H1 (cell line): ENCODE measurements around the gene FXR1. TPM values are rescaled to one million over a fixed set of nuclear protein-coding genes. Genes with fewer than 3 reads are reported as not detected.
A peak's percentile ranks its signal among the peaks of the same experiment; 100 is the strongest.

Experiments
- ASH2L ChIP-seq: fragments of 200-600, 300-600 bp; sonication (generic); IDR thresholded peaks from one replicate; pipeline ENCODE4 v1.7.1; 2017; ENCODE audit warnings: low read length
- CHD1 ChIP-seq: IDR thresholded peaks from 2 replicates; pipeline ENCODE4 v1.6.1; 2012; ENCODE audit warnings: low read depth, low read length, improper control_type of control experiment
- EZH2 ChIP-seq: fragments of 200-600 bp; sonication (generic); IDR thresholded peaks from 2 replicates; pipeline ENCODE4 v1.7.1; 2012; ENCODE audit warnings: low read depth, mild to moderate bottlenecking, moderate library complexity, low read length, inconsistent platforms; ENCODE audit not compliant: severe bottlenecking
- GABPA ChIP-seq: IDR thresholded peaks from 2 replicates; pipeline ENCODE4 v1.6.1; 2011; ENCODE audit warnings: mild to moderate bottlenecking, low read length, moderate library complexity, borderline replicate concordance; ENCODE audit not compliant: insufficient read depth
- NANOG ChIP-seq: IDR thresholded peaks from 2 replicates; pipeline ENCODE4 v1.6.1; 2011; ENCODE audit warnings: low read length, low read depth, mild to moderate bottlenecking, inconsistent platforms; ENCODE audit not compliant: insufficient read depth, poor library complexity, severe bottlenecking
- POLR2A ChIP-seq, 2 experiments: IDR thresholded peaks; 1 replicate in 1 of 2; 2 replicates in 1 of 2; pipeline ENCODE4 v1.6.1; 2011; ENCODE audit warnings: low read depth in 2 of 2, low read length in 2 of 2, mild to moderate bottlenecking in 2 of 2; ENCODE audit errors: control extremely low read depth in 1 of 2
- polyA plus RNA-seq, 7 experiments: library from polyadenylated mRNA; depleted of rRNA in 3 of 7; stranded (reverse) in 5 of 7; unstranded in 2 of 7; fragments of >200 nt in 5 of 7; fragments of 200-250 nt in 2 of 7; gene quantifications; 1 replicate in 5 of 7; 2 replicates in 1 of 7; 4 replicates in 1 of 7; pipeline versions ENCODE4 v1.2.1 to v1.2.3, GENCODE V29; 2011 to 2013; ENCODE audit warnings: missing spikeins in 2 of 7, mixed read lengths in 2 of 7
- total RNA-seq: library from RNA; stranded (reverse); fragmentation: NEBNext Ultra II Directional; extraction: Animal tissue kit (Norgen Biotek cat#: 25700); gene quantifications from 2 replicates; pipeline ENCODE4 v1.2.1, GENCODE V29; 2021
- TF ChIP-seq, protein P1 (sequence below), 3 experiments: IDR thresholded peaks; 1 replicate in 2 of 3; 2 replicates in 1 of 3; pipeline versions ENCODE4 v1.5.1 to v1.6.1; 2011; ENCODE audit warnings: low read length in 3 of 3, mild to moderate bottlenecking in 3 of 3, inconsistent platforms in 2 of 3, low read depth in 1 of 3, moderate library complexity in 1 of 3; ENCODE audit not compliant: insufficient read depth in 1 of 3; ENCODE audit errors: control extremely low read depth in 1 of 3
- TF ChIP-seq, protein P2 (sequence below): IDR thresholded peaks from 2 replicates; pipeline ENCODE4 v1.6.1; 2012; ENCODE audit warnings: inconsistent platforms

Gene FXR1
- total and polyA plus RNA-seq, 2 of the 8 experiments (the other 6 are each of a cell fraction or from before 2014, with no cell fraction given) = 108 to 283 TPM

GRCh38 chr3:180870008-180870699 is 42.3 kb upstream of the FXR1 start (continued):
- TF ChIP-seq GABPA (0 out of 2 replicates have a peak, but pooled peaks have one; percentile 39), POLR2A (IDR thresholded peaks at IDR 0.05; ENCODE audit: control extremely low read depth in 1 of 2, low read depth in 2 of 2, low read length in 2 of 2) (peak in 1 of 2 experiments; percentile 52; a peak in 1 of 3 replicates), ASH2L (peak; percentile 52), NANOG (no peak), CHD1 (no peak), EZH2 (no peak)
- TF ChIP-seq, protein P1, sequence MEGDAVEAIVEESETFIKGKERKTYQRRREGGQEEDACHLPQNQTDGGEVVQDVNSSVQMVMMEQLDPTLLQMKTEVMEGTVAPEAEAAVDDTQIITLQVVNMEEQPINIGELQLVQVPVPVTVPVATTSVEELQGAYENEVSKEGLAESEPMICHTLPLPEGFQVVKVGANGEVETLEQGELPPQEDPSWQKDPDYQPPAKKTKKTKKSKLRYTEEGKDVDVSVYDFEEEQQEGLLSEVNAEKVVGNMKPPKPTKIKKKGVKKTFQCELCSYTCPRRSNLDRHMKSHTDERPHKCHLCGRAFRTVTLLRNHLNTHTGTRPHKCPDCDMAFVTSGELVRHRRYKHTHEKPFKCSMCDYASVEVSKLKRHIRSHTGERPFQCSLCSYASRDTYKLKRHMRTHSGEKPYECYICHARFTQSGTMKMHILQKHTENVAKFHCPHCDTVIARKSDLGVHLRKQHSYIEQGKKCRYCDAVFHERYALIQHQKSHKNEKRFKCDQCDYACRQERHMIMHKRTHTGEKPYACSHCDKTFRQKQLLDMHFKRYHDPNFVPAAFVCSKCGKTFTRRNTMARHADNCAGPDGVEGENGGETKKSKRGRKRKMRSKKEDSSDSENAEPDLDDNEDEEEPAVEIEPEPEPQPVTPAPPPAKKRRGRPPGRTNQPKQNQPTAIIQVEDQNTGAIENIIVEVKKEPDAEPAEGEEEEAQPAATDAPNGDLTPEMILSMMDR (IDR thresholded peaks at IDR 0.05; ENCODE audit: control extremely low read depth in 1 of 3, insufficient read depth in 1 of 3, low read depth in 1 of 3, low read length in 3 of 3) = peak in 1 of 3 experiments; percentile 0; a peak in 1 of 4 replicates
- TF ChIP-seq, protein P2, sequence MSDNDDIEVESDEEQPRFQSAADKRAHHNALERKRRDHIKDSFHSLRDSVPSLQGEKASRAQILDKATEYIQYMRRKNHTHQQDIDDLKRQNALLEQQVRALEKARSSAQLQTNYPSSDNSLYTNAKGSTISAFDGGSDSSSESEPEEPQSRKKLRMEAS = peak; percentile 94
